H9 (cell line): ENCODE results near the gene ORAI2. TPM values are rescaled to one million over a fixed set of nuclear protein-coding genes. Genes with fewer than 3 reads are reported as not detected.

Experiments
- DNase-seq: peaks from one replicate; pipeline ENCODE4 v3.0.0-alpha.2; 2017
- H2AFZ ChIP-seq: one replicate; pipeline ENCODE4 v1.6.1; 2013; ENCODE audit warnings: mild to moderate bottlenecking, low read length, control low read depth, moderate library complexity
- H2AK5ac ChIP-seq: 2 replicates; pipeline ENCODE4 v1.6.1; 2013; ENCODE audit warnings: low read length, control low read depth, mixed read lengths; ENCODE audit not compliant: insufficient read length
- H2BK120ac ChIP-seq: one replicate; pipeline ENCODE4 v1.6.1; 2013; ENCODE audit warnings: low read depth, mild to moderate bottlenecking, low read length, control low read depth, inconsistent platforms; ENCODE audit not compliant: poor library complexity, severe bottlenecking
- H2BK12ac ChIP-seq: 2 replicates; pipeline ENCODE4 v1.6.1; 2013; ENCODE audit warnings: low read length, control low read depth, mixed read lengths, low read depth; ENCODE audit not compliant: insufficient read length
- H2BK15ac ChIP-seq: 2 replicates; pipeline ENCODE4 v1.6.1; 2013; ENCODE audit warnings: low read depth, low read length, control low read depth
- H2BK20ac ChIP-seq: one replicate; pipeline ENCODE4 v1.6.1; 2013; ENCODE audit warnings: low read depth, mild to moderate bottlenecking, low read length, control low read depth, inconsistent platforms; ENCODE audit not compliant: poor library complexity, severe bottlenecking
- H2BK5ac ChIP-seq: 2 replicates; pipeline ENCODE4 v1.6.1; 2013; ENCODE audit warnings: low read length, control low read depth, mixed read lengths; ENCODE audit not compliant: insufficient read length
- H3K14ac ChIP-seq: 2 replicates; pipeline ENCODE4 v1.6.1; 2013; ENCODE audit warnings: low read length, control low read depth; ENCODE audit not compliant: insufficient read depth
- H3K18ac ChIP-seq: 2 replicates; pipeline ENCODE4 v1.6.1; 2013; ENCODE audit warnings: low read depth, mild to moderate bottlenecking, mixed read lengths, low read length, control low read depth; ENCODE audit not compliant: insufficient read length
- H3K23ac ChIP-seq: 2 replicates; pipeline ENCODE4 v1.6.1; 2013; ENCODE audit warnings: low read length, control low read depth, mixed read lengths, low read depth; ENCODE audit not compliant: insufficient read length
- H3K23me2 ChIP-seq: 2 replicates; pipeline ENCODE4 v1.6.1; 2013; ENCODE audit warnings: low read depth, mild to moderate bottlenecking, mixed read lengths, low read length, control low read depth; ENCODE audit not compliant: insufficient read length, poor library complexity, severe bottlenecking
- H3K27ac ChIP-seq: 2 replicates; pipeline ENCODE4 v1.5.1; 2013; ENCODE audit warnings: low read length, control low read depth, mixed read lengths, low read depth; ENCODE audit not compliant: insufficient read length
- H3K27me3 ChIP-seq: 2 replicates; pipeline ENCODE4 v1.6.1; 2013; ENCODE audit warnings: low read length, control low read depth, inconsistent platforms; ENCODE audit not compliant: insufficient read depth
- H3K4ac ChIP-seq: 2 replicates; pipeline ENCODE4 v1.6.1; 2013; ENCODE audit warnings: low read depth, mild to moderate bottlenecking, control low read depth, inconsistent platforms, low read length, moderate library complexity
- H3K4me1 ChIP-seq: 2 replicates; pipeline ENCODE4 v1.6.1; 2013; ENCODE audit warnings: low read length, control low read depth, inconsistent platforms; ENCODE audit not compliant: insufficient read depth
- H3K4me2 ChIP-seq: 2 replicates; pipeline ENCODE4 v1.6.1; 2013; ENCODE audit warnings: low read length, control low read depth, mixed read lengths; ENCODE audit not compliant: insufficient read length, insufficient read depth
- H3K56ac ChIP-seq: 2 replicates; pipeline ENCODE4 v1.6.1; 2013; ENCODE audit warnings: low read depth, mild to moderate bottlenecking, mixed read lengths, low read length, control low read depth; ENCODE audit not compliant: insufficient read length
- H3K79me1 ChIP-seq: 2 replicates; pipeline ENCODE4 v1.6.1; 2013; ENCODE audit warnings: low read depth, mild to moderate bottlenecking, moderate library complexity, low read length, control low read depth, inconsistent platforms; ENCODE audit not compliant: insufficient read depth, poor library complexity, severe bottlenecking
- H3K79me2 ChIP-seq: 2 replicates; pipeline ENCODE4 v1.6.1; 2013; ENCODE audit warnings: low read length, control low read depth, inconsistent platforms; ENCODE audit not compliant: insufficient read depth
- H3K9ac ChIP-seq: 2 replicates; pipeline ENCODE4 v1.6.1; 2013; ENCODE audit warnings: low read length, control low read depth, mixed read lengths; ENCODE audit not compliant: insufficient read length; ENCODE audit errors: extremely low read depth
- H3K9me3 ChIP-seq: one replicate; pipeline ENCODE4 v1.6.1; 2013; ENCODE audit warnings: low read depth, low read length, inconsistent platforms; ENCODE audit not compliant: control insufficient read depth
- H3T11ph ChIP-seq: one replicate; pipeline ENCODE4 v1.6.1; 2013; ENCODE audit warnings: mild to moderate bottlenecking, low read length, control low read depth, inconsistent platforms
- H4K20me1 ChIP-seq: one replicate; pipeline ENCODE4 v1.6.1; 2013; ENCODE audit not compliant: control insufficient read depth, insufficient read length, insufficient read depth
- H4K5ac ChIP-seq: 2 replicates; pipeline ENCODE4 v1.6.1; 2013; ENCODE audit warnings: low read depth, mild to moderate bottlenecking, mixed read lengths, low read length, control low read depth; ENCODE audit not compliant: insufficient read length
- H4K8ac ChIP-seq: replicated peaks from 2 replicates; pipeline ENCODE4 v1.6.1; 2013; ENCODE audit warnings: low read length, control low read depth, mixed read lengths, low read depth; ENCODE audit not compliant: insufficient read length
- H4K91ac ChIP-seq: 2 replicates; pipeline ENCODE4 v1.6.1; 2013; ENCODE audit warnings: low read depth, mild to moderate bottlenecking, moderate library complexity, mixed read lengths, low read length, control low read depth; ENCODE audit not compliant: insufficient read length
- H3K27ac Mint-ChIP-seq, 3 experiments: 2 replicates in 2 of 3; 3 replicates in 1 of 3; pipeline ENCODE4 v1.8.0; 2020 to 2021; ENCODE audit warnings: mixed read lengths in 3 of 3, mild to moderate bottlenecking in 1 of 3, moderate library complexity in 1 of 3
- H3K27me3 Mint-ChIP-seq: 2 replicates; pipeline ENCODE4 v1.8.0; 2021; ENCODE audit warnings: low read depth, mild to moderate bottlenecking, moderate library complexity, mixed read lengths
- H3K36me3 Mint-ChIP-seq, 3 experiments: 2 replicates in 2 of 3; 3 replicates in 1 of 3; pipeline ENCODE4 v1.8.0; 2020 to 2021; ENCODE audit warnings: low read depth in 3 of 3, mixed read lengths in 3 of 3; ENCODE audit not compliant: insufficient read depth in 1 of 3
- H3K4me1 Mint-ChIP-seq, 2 experiments: 2 replicates each; pipeline ENCODE4 v1.8.0; 2020; ENCODE audit warnings: mixed read lengths in 2 of 2
- H3K4me3 Mint-ChIP-seq, 2 experiments: 2 replicates in 1 of 2; 3 replicates in 1 of 2; pipeline ENCODE4 v1.8.0; 2020 to 2021; ENCODE audit warnings: mild to moderate bottlenecking in 2 of 2, mixed read lengths in 2 of 2, moderate library complexity in 1 of 2
- H3K9me3 Mint-ChIP-seq, 2 experiments: 2 replicates in 1 of 2; 3 replicates in 1 of 2; pipeline ENCODE4 v1.8.0; 2020; ENCODE audit warnings: mild to moderate bottlenecking in 2 of 2, mixed read lengths in 2 of 2, moderate library complexity in 1 of 2
- WGBS: extraction: QIAGEN DNeasy Blood & Tissue Kit; methylation state at CpG from one replicate; pipeline ENCODE4 v1.1.7; 2013; ENCODE audit warnings: missing lambda C conversion rate, low lambda C conversion rate, mixed read lengths; ENCODE audit not compliant: insufficient read length; ENCODE audit errors: extremely low coverage; 5-methylcytosine and 5-hydroxymethylcytosine counted together
- total RNA-seq: library from RNA; stranded (reverse); gene quantifications from 2 replicates; pipeline ENCODE4 v1.2.1, GENCODE V29; 2021
- TF ChIP-seq, protein P1 (sequence below): fragments of 200-600 bp; sonication (generic); conservative IDR thresholded peaks from 3 replicates; pipeline ENCODE4 v1.8.0; 2021; ENCODE audit warnings: antibody characterized with exemption, mild to moderate bottlenecking

ORAI2 gene
- total RNA-seq, 1 experiment from 2014 or later = 26.6 TPM

DNA sequence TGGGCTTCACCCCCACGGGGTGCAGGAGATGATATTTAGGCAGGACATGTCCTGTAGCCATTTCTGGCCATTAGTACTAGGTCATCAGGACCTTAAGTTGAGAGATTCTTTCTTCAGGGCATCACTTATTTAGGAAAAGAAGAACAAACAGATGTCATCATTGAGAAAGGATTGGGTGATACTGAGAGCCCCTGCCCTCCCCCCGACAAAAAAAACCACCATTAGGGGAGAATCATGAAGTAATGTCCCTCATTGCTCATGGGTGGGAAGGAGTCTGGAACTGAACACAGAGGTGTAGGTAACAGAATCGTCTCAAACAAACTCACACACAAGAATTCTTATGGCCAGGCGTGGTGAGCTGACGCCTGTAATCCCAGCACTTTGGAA, 6.4 kb upstream of the ORAI2 start:
- peaks cover 18 to 20% of the 10 kb centered on the region in 2 experiments for H3K4me1 Mint-ChIP-seq
- no peak overlapping the region for H2AFZ ChIP-seq
- no peak overlapping the region for H3K14ac ChIP-seq
- no peak overlapping the region for H2BK15ac ChIP-seq
- no peaks in the 10 kb centered on the region for H4K20me1 ChIP-seq
- H2BK20ac ChIP-seq = no peak overlapping the region
- H3K23me2 ChIP-seq = no peaks in the 10 kb centered on the region
- no peak overlapping the region for H2BK12ac ChIP-seq
- H3K23ac ChIP-seq = no peak overlapping the region
- H3K4me1 ChIP-seq = no peaks in the 10 kb centered on the region; the same call in 1 of the 2 replicates
- H3K27me3 ChIP-seq = no peaks in the 10 kb centered on the region
- no peak overlapping the region for H3K27ac Mint-ChIP-seq
- no peaks in the 10 kb centered on the region for H3K9me3 Mint-ChIP-seq
- H3K9me3 ChIP-seq = no peaks in the 10 kb centered on the region
- no peak overlapping the region for H2BK120ac ChIP-seq
- no peak for DNase-seq
- H3T11ph ChIP-seq = no peak overlapping the region
- no peak overlapping the region for H4K8ac ChIP-seq
- H3K79me1 ChIP-seq = no peaks in the 10 kb centered on the region
- TF ChIP-seq, protein P1, sequence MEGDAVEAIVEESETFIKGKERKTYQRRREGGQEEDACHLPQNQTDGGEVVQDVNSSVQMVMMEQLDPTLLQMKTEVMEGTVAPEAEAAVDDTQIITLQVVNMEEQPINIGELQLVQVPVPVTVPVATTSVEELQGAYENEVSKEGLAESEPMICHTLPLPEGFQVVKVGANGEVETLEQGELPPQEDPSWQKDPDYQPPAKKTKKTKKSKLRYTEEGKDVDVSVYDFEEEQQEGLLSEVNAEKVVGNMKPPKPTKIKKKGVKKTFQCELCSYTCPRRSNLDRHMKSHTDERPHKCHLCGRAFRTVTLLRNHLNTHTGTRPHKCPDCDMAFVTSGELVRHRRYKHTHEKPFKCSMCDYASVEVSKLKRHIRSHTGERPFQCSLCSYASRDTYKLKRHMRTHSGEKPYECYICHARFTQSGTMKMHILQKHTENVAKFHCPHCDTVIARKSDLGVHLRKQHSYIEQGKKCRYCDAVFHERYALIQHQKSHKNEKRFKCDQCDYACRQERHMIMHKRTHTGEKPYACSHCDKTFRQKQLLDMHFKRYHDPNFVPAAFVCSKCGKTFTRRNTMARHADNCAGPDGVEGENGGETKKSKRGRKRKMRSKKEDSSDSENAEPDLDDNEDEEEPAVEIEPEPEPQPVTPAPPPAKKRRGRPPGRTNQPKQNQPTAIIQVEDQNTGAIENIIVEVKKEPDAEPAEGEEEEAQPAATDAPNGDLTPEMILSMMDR = no peak
- no peak overlapping the region for H3K56ac ChIP-seq
- no peak overlapping the region for H2BK5ac ChIP-seq
- H3K79me2 ChIP-seq = no peaks in the 10 kb centered on the region
- H3K27ac ChIP-seq = no peak overlapping the region
- H2AK5ac ChIP-seq = no peak overlapping the region
- no peak overlapping the region for H3K4me3 Mint-ChIP-seq
- no peak overlapping the region for H3K18ac ChIP-seq
- H3K36me3 Mint-ChIP-seq = peaks cover 15 to 44% (median 34%) of the 10 kb centered on the region in 3 experiments
- WGBS = no CpG with 5 or more reads among the region's 5 CpGs
- H4K91ac ChIP-seq = no peak overlapping the region
- peaks cover 4% of the 10 kb centered on the region for H3K27me3 Mint-ChIP-seq
- no peak overlapping the region for H3K4ac ChIP-seq
- no peak overlapping the region for H3K9ac ChIP-seq
- no peak overlapping the region for H3K4me2 ChIP-seq
- H4K5ac ChIP-seq = no peak overlapping the region
